ACHN (cell line): ENCODE results near the gene LAP3.

ENCODE experiments used
- DNase-seq: peaks from one replicate; pipeline ENCODE4 v3.0.0-alpha.2; 2015
- in situ Hi-C: cut with HindIII; loops from 2 replicates; pipeline ENCODE4 v1.10.0; 2017; ENCODE audit warnings: low sequenced_read_pairs, low pct_ligation_motif_present, low pct_unique_long_range_greater_than_20kb

Gene LAP3

DNA sequence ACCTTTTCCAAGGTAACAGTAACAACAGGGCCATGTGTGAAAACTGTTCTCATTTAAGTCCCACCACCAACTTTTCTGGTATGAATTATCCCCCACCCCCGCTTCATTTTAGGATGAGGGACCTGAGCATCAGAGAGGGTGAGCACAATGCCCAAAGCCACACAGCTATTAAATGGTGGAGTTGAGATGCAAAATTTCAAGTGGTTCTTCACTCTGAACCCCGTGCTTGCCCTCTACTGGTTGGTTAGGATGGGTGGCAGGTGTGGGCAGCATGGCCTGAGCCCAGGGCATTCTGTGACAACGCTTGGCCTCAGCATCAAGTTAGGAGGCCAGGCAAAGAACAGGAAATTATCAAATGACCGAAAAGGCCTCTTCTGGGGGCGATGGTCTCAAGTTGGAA is 70.9 kb downstream of the LAP3 start:
- in situ Hi-C loops = no loop called here
- DNase-seq = no peak

DNA sequence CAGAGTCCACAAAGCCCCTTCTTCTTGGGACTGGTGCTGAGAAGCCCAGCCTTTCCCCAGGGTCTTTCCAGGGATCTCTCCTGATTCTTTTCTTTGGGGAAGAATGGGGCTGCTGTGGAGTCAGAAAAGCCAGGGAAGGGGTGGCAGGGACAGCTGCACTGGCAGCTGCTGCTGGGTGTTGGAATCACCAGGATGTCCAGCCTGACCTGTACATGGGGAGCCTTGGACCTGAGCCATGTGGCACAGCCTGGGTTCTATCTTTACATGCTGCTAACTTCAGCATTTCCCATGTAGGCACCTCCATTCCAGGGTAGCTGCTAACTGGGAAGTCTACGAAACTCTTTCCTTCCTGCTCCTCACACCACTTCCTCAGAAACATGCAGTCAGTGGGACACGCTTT is 73.4 kb downstream of the LAP3 start:
- no peak for DNase-seq
- in situ Hi-C loops = no loop called here

DNA sequence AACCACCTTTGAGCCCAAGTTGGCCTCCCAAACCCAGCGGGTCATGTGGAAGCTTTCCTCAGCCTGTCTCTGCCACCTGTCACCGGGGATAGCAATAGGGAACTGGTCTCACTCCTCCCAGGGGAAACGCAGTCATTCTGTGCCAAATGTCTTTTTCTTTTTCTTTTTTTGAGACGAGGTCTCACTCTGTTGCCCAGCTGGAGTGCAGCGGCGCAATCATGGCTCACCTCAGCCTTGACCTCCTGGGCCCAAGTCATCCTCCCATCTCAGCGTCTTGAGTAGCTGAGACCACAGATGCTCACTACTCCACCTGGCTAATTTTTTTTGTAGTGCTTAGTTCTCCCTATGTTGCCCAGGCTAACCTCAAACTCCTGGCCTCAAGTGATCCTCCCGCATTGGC is 77.7 kb downstream of the LAP3 start:
- in situ Hi-C loops = no loop called here
- DNase-seq = no peak

DNA sequence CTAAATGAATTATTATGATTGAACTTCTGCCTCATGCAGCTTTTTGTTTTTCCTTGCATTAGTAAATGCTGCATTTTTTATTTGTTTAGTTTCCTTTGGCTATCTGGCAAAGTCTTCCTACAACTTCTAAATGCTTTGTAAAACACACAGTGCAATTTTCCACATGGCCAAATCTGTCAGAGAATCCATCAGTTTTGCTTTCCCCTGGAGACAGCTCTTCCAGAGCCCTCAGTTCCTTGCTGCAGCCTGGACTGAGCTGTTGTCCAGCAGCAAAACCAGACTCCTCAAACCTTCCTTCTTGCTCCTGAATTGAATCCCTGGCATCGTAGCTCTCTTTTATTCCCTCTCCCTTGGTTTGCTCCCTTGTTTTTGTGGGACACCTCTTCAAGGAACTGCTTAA is 80.1 kb downstream of the LAP3 start:
- DNase-seq = no peak
- in situ Hi-C loops = no loop called here
